Osteocyte (in vitro differentiated cells): ENCODE measurements around the gene GNPDA2. TPM values are rescaled to one million over a fixed set of nuclear protein-coding genes. Genes with fewer than 3 reads are reported as not detected.

Experiments
- DNase-seq: peaks from one replicate; pipeline ENCODE4 v3.0.0; 2021; ENCODE audit warnings: mixed read lengths; ENCODE audit not compliant: unreplicated experiment; ENCODE audit errors: extremely low spot score
- H3K27ac Mint-ChIP-seq: one replicate; pipeline ENCODE4 v1.8.0; 2021; ENCODE audit warnings: mild to moderate bottlenecking, mixed read lengths; ENCODE audit not compliant: unreplicated experiment
- H3K27me3 Mint-ChIP-seq: one replicate; pipeline ENCODE4 v1.8.0; 2021; ENCODE audit warnings: mixed read lengths; ENCODE audit not compliant: unreplicated experiment
- H3K36me3 Mint-ChIP-seq: one replicate; pipeline ENCODE4 v1.8.0; 2021; ENCODE audit warnings: mixed read lengths; ENCODE audit not compliant: unreplicated experiment
- H3K4me1 Mint-ChIP-seq: one replicate; pipeline ENCODE4 v1.8.0; 2021; ENCODE audit warnings: mixed read lengths; ENCODE audit not compliant: unreplicated experiment
- H3K4me3 Mint-ChIP-seq: one replicate; pipeline ENCODE4 v1.8.0; 2021; ENCODE audit warnings: mild to moderate bottlenecking, moderate library complexity, mixed read lengths; ENCODE audit not compliant: unreplicated experiment
- H3K9me3 Mint-ChIP-seq: one replicate; pipeline ENCODE4 v1.8.0; 2021; ENCODE audit warnings: mixed read lengths; ENCODE audit not compliant: unreplicated experiment
- CTCF ChIP-seq: fragments of 200-600 bp; sonication (generic); IDR thresholded peaks from 2 replicates; pipeline ENCODE4 v1.5.0; 2021; ENCODE audit warnings: antibody characterized with exemption, mild to moderate bottlenecking, moderate library complexity
- total RNA-seq: library from RNA; stranded (reverse); gene quantifications from 2 replicates; pipeline ENCODE4 v1.2.1, GENCODE V29; 2021

The GNPDA2 gene
- total RNA-seq, 1 donor from 2014 or later = 16.6 TPM

DNA sequence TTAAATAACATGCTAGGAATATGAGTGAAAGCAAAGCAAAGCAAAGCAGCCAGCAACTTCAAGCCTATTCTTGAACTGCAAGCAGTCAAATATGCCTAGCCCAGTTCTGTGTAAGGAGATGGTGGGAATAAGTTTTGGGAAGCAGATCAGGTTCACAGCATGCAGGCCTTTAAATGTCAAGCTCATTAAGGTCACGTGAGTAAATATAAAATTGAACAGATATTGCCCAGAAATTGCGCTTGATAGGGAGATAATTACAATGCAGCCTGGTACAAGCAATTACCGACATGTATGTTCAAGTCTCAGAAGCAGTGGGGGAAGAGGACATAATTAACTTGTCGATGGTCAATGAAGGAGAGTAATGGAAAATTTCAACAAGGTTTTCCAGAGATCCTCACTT lies 6.0 kb downstream of the GNPDA2 start:
- Mint-ChIP-seq H3K4me1 (peaks cover 8% of the 10 kb centered on the region), H3K27me3 (no peaks in the 10 kb centered on the region), H3K4me3 (no peak overlapping the region), H3K9me3 (no peaks in the 10 kb centered on the region), H3K36me3 (peaks cover 4% of the 10 kb centered on the region), H3K27ac (no peak overlapping the region)
- DNase-seq = no peak
- TF ChIP-seq CTCF = no peak

DNA sequence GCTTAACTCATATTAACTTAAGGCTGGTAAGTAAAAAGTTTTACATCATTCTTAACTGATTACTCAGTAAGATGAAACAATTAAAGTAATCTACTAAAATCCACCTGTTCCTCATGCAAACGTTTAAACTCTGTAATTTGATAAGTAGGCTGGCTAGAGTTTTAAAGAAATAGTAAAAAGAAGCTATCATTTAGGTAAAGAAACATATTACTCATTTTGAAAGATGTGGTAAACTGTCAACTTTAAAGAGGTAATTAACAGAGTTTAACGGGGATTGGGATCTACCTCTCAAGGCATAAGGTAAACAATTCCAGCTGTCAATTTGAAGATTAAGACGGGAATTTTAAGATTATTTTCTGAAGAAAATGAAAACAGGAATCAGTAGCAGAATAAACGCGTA lies 9.8 kb downstream of the GNPDA2 start:
- Mint-ChIP-seq H3K9me3 (no peaks in the 10 kb centered on the region), H3K27ac (no peak overlapping the region), H3K4me3 (no peak overlapping the region), H3K4me1 (no peaks in the 10 kb centered on the region), H3K27me3 (no peaks in the 10 kb centered on the region), H3K36me3 (peaks cover 13% of the 10 kb centered on the region)
- DNase-seq = no peak
- no peak for TF ChIP-seq CTCF

GRCh38 chr4:44713125-44713524 lies 13.2 kb downstream of the GNPDA2 start:
- H3K4me3 Mint-ChIP-seq = no peak overlapping the region
- peaks cover 13% of the 10 kb centered on the region for H3K36me3 Mint-ChIP-seq
- DNase-seq = no peak
- no peaks in the 10 kb centered on the region for H3K4me1 Mint-ChIP-seq
- no peaks in the 10 kb centered on the region for H3K27me3 Mint-ChIP-seq
- H3K27ac Mint-ChIP-seq = no peak overlapping the region
- TF ChIP-seq CTCF = no peak
- no peaks in the 10 kb centered on the region for H3K9me3 Mint-ChIP-seq

- no peak for TF ChIP-seq CTCF
- Mint-ChIP-seq H3K4me3 (no peak overlapping the region), H3K36me3 (peaks cover 33% of the 10 kb centered on the region), H3K27me3 (no peaks in the 10 kb centered on the region), H3K4me1 (no peaks in the 10 kb centered on the region), H3K9me3 (no peaks in the 10 kb centered on the region), H3K27ac (no peak overlapping the region)
- no peak for DNase-seq
Measured at GRCh38 chr4:44704673-44705072, 21.7 kb downstream of the GNPDA2 start.

DNA sequence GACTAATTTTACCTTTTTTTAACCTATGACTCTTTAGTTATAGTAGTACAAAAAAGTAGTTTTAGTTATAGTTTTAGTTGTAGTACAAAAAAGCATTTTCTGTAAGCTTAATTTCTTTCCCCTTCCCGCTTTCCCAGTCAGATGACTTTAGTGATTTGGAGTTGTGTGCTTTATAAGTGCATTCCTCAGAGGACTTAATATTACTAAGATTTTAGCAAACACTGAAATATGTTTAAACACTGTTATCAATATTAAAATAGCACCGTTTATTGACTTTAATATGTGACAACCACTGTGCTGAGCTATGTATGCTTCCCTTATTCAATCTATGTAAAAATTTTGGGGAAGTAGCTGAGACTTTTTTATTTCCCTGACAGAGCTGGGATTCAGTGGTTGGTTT lies 25.3 kb downstream of the GNPDA2 start:
- no peak overlapping the region for H3K4me3 Mint-ChIP-seq
- H3K4me1 Mint-ChIP-seq = no peaks in the 10 kb centered on the region
- no peaks in the 10 kb centered on the region for H3K9me3 Mint-ChIP-seq
- TF ChIP-seq CTCF = no peak
- H3K27me3 Mint-ChIP-seq = no peaks in the 10 kb centered on the region
- no peak for DNase-seq
- H3K27ac Mint-ChIP-seq = no peak overlapping the region
- peaks cover 44% of the 10 kb centered on the region for H3K36me3 Mint-ChIP-seq
